Measurements from ENCODE around the gene RIC8B. TPM values are rescaled to one million over a fixed set of nuclear protein-coding genes. Genes with fewer than 3 reads are reported as not detected.

RIC8B gene
- total RNA-seq, 1 donor from 2014 or later: 17.0 TPM

- H3K9me3 Mint-ChIP-seq (ENCODE audit: unreplicated experiment): no peaks in the 10 kb centered on the region
- no peak for DNase-seq (ENCODE audit: extremely low spot score, unreplicated experiment)
- no peaks in the 10 kb centered on the region for H3K27me3 Mint-ChIP-seq (ENCODE audit: unreplicated experiment)
- no peak for TF ChIP-seq CTCF (IDR thresholded peaks at IDR 0.05)
- no peaks in the 10 kb centered on the region for H3K4me1 Mint-ChIP-seq (ENCODE audit: unreplicated experiment)
- H3K36me3 Mint-ChIP-seq (ENCODE audit: unreplicated experiment): peaks cover 29% of the 10 kb centered on the region
- no peak overlapping the region for H3K4me3 Mint-ChIP-seq (ENCODE audit: unreplicated experiment)
- no peak overlapping the region for H3K27ac Mint-ChIP-seq (ENCODE audit: unreplicated experiment)
These were observed 45.5 kb downstream of the RIC8B start for GRCh38 chr12:106819991-106820390.

- Mint-ChIP-seq H3K9me3 (ENCODE audit: unreplicated experiment) (peaks cover 7% of the 10 kb centered on the region), H3K27ac (ENCODE audit: unreplicated experiment) (no peak overlapping the region), H3K4me1 (ENCODE audit: unreplicated experiment) (no peaks in the 10 kb centered on the region), H3K4me3 (ENCODE audit: unreplicated experiment) (no peak overlapping the region), H3K27me3 (ENCODE audit: unreplicated experiment) (no peaks in the 10 kb centered on the region), H3K36me3 (ENCODE audit: unreplicated experiment) (peaks cover 20% of the 10 kb centered on the region)
- no peak for TF ChIP-seq CTCF (IDR thresholded peaks at IDR 0.05)
- DNase-seq (ENCODE audit: extremely low spot score, unreplicated experiment): no peak
These were observed 57.2 kb downstream of the RIC8B start for GRCh38 chr12:106831699-106832098.

GRCh38 chr12:106837782-106838181 lies 63.3 kb downstream of the RIC8B start:
- Mint-ChIP-seq H3K9me3 (ENCODE audit: unreplicated experiment) (no peaks in the 10 kb centered on the region), H3K4me3 (ENCODE audit: unreplicated experiment) (no peak overlapping the region), H3K27ac (ENCODE audit: unreplicated experiment) (no peak overlapping the region), H3K27me3 (ENCODE audit: unreplicated experiment) (no peaks in the 10 kb centered on the region), H3K4me1 (ENCODE audit: unreplicated experiment) (peaks cover 29% of the 10 kb centered on the region), H3K36me3 (ENCODE audit: unreplicated experiment) (peaks cover 2% of the 10 kb centered on the region)
- DNase-seq (ENCODE audit: extremely low spot score, unreplicated experiment): no peak
- no peak for TF ChIP-seq CTCF (IDR thresholded peaks at IDR 0.05)

GRCh38 chr12:106839333-106839732 lies 64.9 kb downstream of the RIC8B start:
- no peak for DNase-seq (ENCODE audit: extremely low spot score, unreplicated experiment)
- Mint-ChIP-seq H3K4me3 (ENCODE audit: unreplicated experiment) (no peak overlapping the region), H3K9me3 (ENCODE audit: unreplicated experiment) (no peaks in the 10 kb centered on the region), H3K27ac (ENCODE audit: unreplicated experiment) (peak overlapping the region; percentile 77), H3K4me1 (ENCODE audit: unreplicated experiment) (peaks cover 29% of the 10 kb centered on the region), H3K36me3 (ENCODE audit: unreplicated experiment) (peaks cover 2% of the 10 kb centered on the region), H3K27me3 (ENCODE audit: unreplicated experiment) (no peaks in the 10 kb centered on the region)
- TF ChIP-seq CTCF (IDR thresholded peaks at IDR 0.05): no peak

- Mint-ChIP-seq H3K4me1 (ENCODE audit: unreplicated experiment) (peaks cover 29% of the 10 kb centered on the region), H3K9me3 (ENCODE audit: unreplicated experiment) (no peaks in the 10 kb centered on the region), H3K27me3 (ENCODE audit: unreplicated experiment) (no peaks in the 10 kb centered on the region), H3K36me3 (ENCODE audit: unreplicated experiment) (peaks cover 2% of the 10 kb centered on the region), H3K4me3 (ENCODE audit: unreplicated experiment) (peak overlapping the region; percentile 11), H3K27ac (ENCODE audit: unreplicated experiment) (peak overlapping the region; percentile 77)
- DNase-seq (ENCODE audit: extremely low spot score, unreplicated experiment): no peak
- no peak for TF ChIP-seq CTCF (IDR thresholded peaks at IDR 0.05)
These were observed 65.8 kb downstream of the RIC8B start for GRCh38 chr12:106840243-106840642.
